SK-N-SH (cell line): ENCODE data around the gene NDFIP1. TPM values are rescaled to one million over a fixed set of nuclear protein-coding genes. Genes with fewer than 3 reads are reported as not detected.

Experiments
- CTCF ChIA-PET: fragments of 300-600, 350-600 bp; formaldehyde crosslinking; extraction: SDS; loops from one replicate; lab custom pipeline; 2021; lab: Yijun Ruan, JAX
- POLR2A ChIA-PET: fragments of 350-600 bp; sonication (Branson Sonifier 250); formaldehyde crosslinking; extraction: SDS; loops from one replicate; lab custom pipeline; 2020; ENCODE audit warnings: antibody characterized with exemption, inconsistent platforms; lab: Yijun Ruan, JAX
- DNase-seq: peaks from one replicate; pipeline ENCODE4 v3.0.0; 2012
- H2AFZ ChIP-seq: fragments of 200-600 bp; sonication (generic); 2 replicates; pipeline ENCODE4 v1.8.1; 2016; ENCODE audit warnings: antibody characterized with exemption, mild to moderate bottlenecking, low read depth
- H3F3A ChIP-seq: fragments of 200-600 bp; sonication (generic); replicated peaks from 2 replicates; pipeline ENCODE3; 2016; ENCODE audit warnings: antibody characterized with exemption, mild to moderate bottlenecking; ENCODE audit not compliant: insufficient read depth
- H3K27ac ChIP-seq, 2 experiments: fragments of 200-500 bp in 1 of 2; fragments of 200-600 bp in 1 of 2; sonication (Bioruptor generic) in 1 of 2; sonication (generic), shearing (Covaris generic) in 1 of 2; 2 replicates each; pipeline versions ENCODE4 v1.5.1 to v1.6.1; 2014 to 2016; ENCODE audit warnings: low read depth in 2 of 2, inconsistent platforms in 1 of 2, low read length in 1 of 2, mild to moderate bottlenecking in 1 of 2, mixed read lengths in 1 of 2
- H3K27me3 ChIP-seq: fragments of 200-600 bp; sonication (generic), shearing (Covaris generic); 2 replicates; pipeline ENCODE4 v1.6.1; 2016; ENCODE audit warnings: mixed run types; ENCODE audit not compliant: insufficient read depth
- H3K36me3 ChIP-seq, 2 experiments: fragments of 200-500 bp in 1 of 2; fragments of 200-600 bp in 1 of 2; sonication (Bioruptor generic) in 1 of 2; sonication (generic) in 1 of 2; replicated peaks in 1 of 2; 2 replicates each; pipeline versions ENCODE3 to v1.5.1; 2014 to 2016; ENCODE audit warnings: low read length in 1 of 2, mild to moderate bottlenecking in 1 of 2; ENCODE audit not compliant: insufficient read depth in 2 of 2, control insufficient read depth in 1 of 2
- H3K4me1 ChIP-seq, 2 experiments: fragments of 200-500 bp in 1 of 2; fragments of 200-600 bp in 1 of 2; sonication (Bioruptor generic) in 1 of 2; sonication (generic), shearing (Covaris generic) in 1 of 2; 2 replicates each; pipeline versions ENCODE4 v1.5.1 to v1.6.1; 2014 to 2016; ENCODE audit warnings: low read depth in 1 of 2, low read length in 1 of 2, mixed run types in 1 of 2; ENCODE audit not compliant: insufficient read depth in 2 of 2, control insufficient read depth in 1 of 2
- H3K4me2 ChIP-seq: fragments of 200-600 bp; sonication (generic), shearing (Covaris generic); 2 replicates; pipeline ENCODE4 v1.6.1; 2017; ENCODE audit warnings: mixed run types
- H3K4me3 ChIP-seq, 2 experiments: fragments of 200-500 bp in 1 of 2; fragments of 200-600 bp in 1 of 2; sonication (Bioruptor generic) in 1 of 2; sonication (generic), shearing (Covaris generic) in 1 of 2; 2 replicates each; pipeline versions ENCODE4 v1.5.1 to v1.8.1; 2014 to 2016; ENCODE audit warnings: low read depth in 2 of 2, inconsistent platforms in 1 of 2, low read length in 1 of 2, mild to moderate bottlenecking in 1 of 2, mixed read lengths in 1 of 2, moderate library complexity in 1 of 2
- H3K79me2 ChIP-seq: fragments of 200-600 bp; sonication (generic); 2 replicates; pipeline ENCODE4 v1.8.1; 2017; ENCODE audit warnings: mild to moderate bottlenecking; ENCODE audit not compliant: insufficient read depth
- H3K9ac ChIP-seq: fragments of 200-600 bp; sonication (generic); 2 replicates; pipeline ENCODE4 v1.6.1; 2017; ENCODE audit warnings: mixed run types
- H3K9me2 ChIP-seq: fragments of 200-600 bp; sonication (generic); 2 replicates; pipeline ENCODE4 v1.6.1; 2017; ENCODE audit warnings: mixed run types
- H3K9me3 ChIP-seq: fragments of 200-600 bp; sonication (generic); 2 replicates; pipeline ENCODE4 v1.6.1; 2017; ENCODE audit warnings: mixed run types, mild to moderate bottlenecking, moderate library complexity
- H4K20me1 ChIP-seq: fragments of 200-600 bp; sonication (generic); 2 replicates; pipeline ENCODE4 v1.6.1; 2017; ENCODE audit warnings: mild to moderate bottlenecking, mixed run types; ENCODE audit not compliant: insufficient read depth
- CHD2 ChIP-seq: fragments of 150-350 bp; IDR thresholded peaks from 2 replicates; pipeline ENCODE4 v1.6.1; 2018; ENCODE audit warnings: low read length; ENCODE audit not compliant: partially characterized antibody
- EZH2phosphoT487 ChIP-seq: fragments of 200-600 bp; sonication (generic); IDR thresholded peaks from 2 replicates; pipeline ENCODE4 v1.6.1; 2017; ENCODE audit warnings: low read depth, mixed run types, mild to moderate bottlenecking, antibody characterized with exemption, moderate library complexity, borderline replicate concordance
- FOSL2 ChIP-seq: IDR thresholded peaks from 2 replicates; pipeline ENCODE4 v1.4.0; 2012; ENCODE audit warnings: low read depth, mild to moderate bottlenecking, moderate library complexity, borderline replicate concordance
- GATA2 ChIP-seq: sonication (generic); formaldehyde crosslinking; IDR thresholded peaks from 2 replicates; pipeline ENCODE4 v1.5.0; 2020; ENCODE audit warnings: mild to moderate bottlenecking, missing genetic modification reagents
- MAX ChIP-seq: IDR thresholded peaks from 2 replicates; pipeline ENCODE4 v1.4.0; 2012; ENCODE audit warnings: low read depth
- MXI1 ChIP-seq: IDR thresholded peaks from 2 replicates; pipeline ENCODE4 v1.6.1; 2012; ENCODE audit warnings: mild to moderate bottlenecking, low read depth, low read length, improper control_type of control experiment
- NFIC ChIP-seq: IDR thresholded peaks from 2 replicates; pipeline ENCODE4 v1.4.0; 2012; ENCODE audit warnings: borderline replicate concordance
- POLR2AphosphoS5 ChIP-seq: IDR thresholded peaks from 2 replicates; pipeline ENCODE4 v1.6.1; 2012; ENCODE audit warnings: low read depth, low read length
- RAD21 ChIP-seq: IDR thresholded peaks from 2 replicates; pipeline ENCODE4 v1.6.1; 2012; ENCODE audit warnings: mild to moderate bottlenecking, low read length
- RCOR1 ChIP-seq: fragments of 150-350 bp; IDR thresholded peaks from 2 replicates; pipeline ENCODE4 v1.6.1; 2017; ENCODE audit warnings: antibody characterized with exemption, low read length
- RXRA ChIP-seq: IDR thresholded peaks from 2 replicates; pipeline ENCODE4 v1.4.0; 2012; ENCODE audit warnings: low read depth, mild to moderate bottlenecking, borderline replicate concordance
- SIN3A ChIP-seq: IDR thresholded peaks from 2 replicates; pipeline ENCODE4 v1.6.1; 2012; ENCODE audit warnings: low read depth, mild to moderate bottlenecking, low read length, moderate library complexity, borderline replicate concordance
- SMC3 ChIP-seq: IDR thresholded peaks from 2 replicates; pipeline ENCODE4 v1.6.1; 2012; ENCODE audit warnings: low read depth, low read length, improper control_type of control experiment
- TCF12 ChIP-seq: IDR thresholded peaks from 2 replicates; pipeline ENCODE4 v1.4.0; 2012
- ZBTB33 ChIP-seq: IDR thresholded peaks from 2 replicates; pipeline ENCODE4 v1.4.0; 2012; ENCODE audit warnings: low read depth, borderline replicate concordance
- WGBS: methylation state at CpG from one replicate; pipeline ENCODE4 v1.1.6; 2017; ENCODE audit warnings: low lambda C conversion rate; 5-methylcytosine and 5-hydroxymethylcytosine counted together
- polyA plus RNA-seq, 3 experiments: library from polyadenylated mRNA; depleted of rRNA; stranded (reverse); fragments of >200 nt; gene quantifications; 2 replicates each; pipeline ENCODE4 v1.2.3, GENCODE V29; 2012
- TF ChIP-seq, protein P1 (sequence below): IDR thresholded peaks from 2 replicates; pipeline ENCODE4; 2012
- TF ChIP-seq, protein P2 (sequence below): fragments of 150-350 bp; IDR thresholded peaks from 2 replicates; pipeline ENCODE4 v1.6.1; 2016; ENCODE audit warnings: mild to moderate bottlenecking, low read depth, low read length

The NDFIP1 gene
- polyA plus RNA-seq, 1 of the 3 experiments (the other 2 are of a cell fraction), result 40.0 TPM

- Histone ChIP-seq H3F3A (peaks cover 9% of the 10 kb centered on the region), H3K79me2 (no peaks in the 10 kb centered on the region), H3K9me3 (no peaks in the 10 kb centered on the region), H3K4me2 (no peak overlapping the region), H4K20me1 (no peaks in the 10 kb centered on the region), H2AFZ (no peak overlapping the region), H3K9ac (no peak overlapping the region), H3K4me3 (no peak overlapping the region), H3K4me1 (peaks cover 0 to 10% of the 10 kb centered on the region in 2 experiments; a peak in 2 of 4 replicates), H3K27me3 (no peaks in the 10 kb centered on the region), H3K9me2 (no peaks in the 10 kb centered on the region), H3K36me3 (no peaks in the 10 kb centered on the region), H3K27ac (peak overlapping the region in 1 of 2 experiments; percentile 91; a peak in 2 of 4 replicates)
- 67% methylated on average over 6 of the region's 6 CpGs for WGBS
- no peak for TF ChIP-seq MAX
- no peak for TF ChIP-seq RCOR1
- no peak for TF ChIP-seq NFIC
- TF ChIP-seq SMC3, result no peak
- no peak for TF ChIP-seq FOSL2
- TF ChIP-seq POLR2AphosphoS5, result no peak
- no peak for TF ChIP-seq TCF12
- no peak for TF ChIP-seq EZH2phosphoT487
- TF ChIP-seq SIN3A, result no peak
- no peak for TF ChIP-seq CHD2
- no peak for TF ChIP-seq MXI1
- TF ChIP-seq, protein P1, sequence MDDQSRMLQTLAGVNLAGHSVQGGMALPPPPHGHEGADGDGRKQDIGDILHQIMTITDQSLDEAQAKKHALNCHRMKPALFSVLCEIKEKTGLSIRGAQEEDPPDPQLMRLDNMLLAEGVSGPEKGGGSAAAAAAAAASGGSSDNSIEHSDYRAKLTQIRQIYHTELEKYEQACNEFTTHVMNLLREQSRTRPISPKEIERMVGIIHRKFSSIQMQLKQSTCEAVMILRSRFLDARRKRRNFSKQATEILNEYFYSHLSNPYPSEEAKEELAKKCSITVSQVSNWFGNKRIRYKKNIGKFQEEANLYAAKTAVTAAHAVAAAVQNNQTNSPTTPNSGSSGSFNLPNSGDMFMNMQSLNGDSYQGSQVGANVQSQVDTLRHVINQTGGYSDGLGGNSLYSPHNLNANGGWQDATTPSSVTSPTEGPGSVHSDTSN, result no peak
- TF ChIP-seq ZBTB33, result no peak
- TF ChIP-seq GATA2, result no peak
- TF ChIP-seq, protein P2, sequence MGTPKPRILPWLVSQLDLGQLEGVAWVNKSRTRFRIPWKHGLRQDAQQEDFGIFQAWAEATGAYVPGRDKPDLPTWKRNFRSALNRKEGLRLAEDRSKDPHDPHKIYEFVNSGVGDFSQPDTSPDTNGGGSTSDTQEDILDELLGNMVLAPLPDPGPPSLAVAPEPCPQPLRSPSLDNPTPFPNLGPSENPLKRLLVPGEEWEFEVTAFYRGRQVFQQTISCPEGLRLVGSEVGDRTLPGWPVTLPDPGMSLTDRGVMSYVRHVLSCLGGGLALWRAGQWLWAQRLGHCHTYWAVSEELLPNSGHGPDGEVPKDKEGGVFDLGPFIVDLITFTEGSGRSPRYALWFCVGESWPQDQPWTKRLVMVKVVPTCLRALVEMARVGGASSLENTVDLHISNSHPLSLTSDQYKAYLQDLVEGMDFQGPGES, result no peak
- no peak for TF ChIP-seq RAD21
- TF ChIP-seq RXRA, result no peak
- POLR2A ChIA-PET, result no interaction called here
- CTCF ChIA-PET, result no interaction called here
- no peak for DNase-seq
Observed at GRCh38 chr5:142200387-142200786, 91.8 kb downstream of the NDFIP1 start.
